ENCODE data around the gene UNC50.

DNA sequence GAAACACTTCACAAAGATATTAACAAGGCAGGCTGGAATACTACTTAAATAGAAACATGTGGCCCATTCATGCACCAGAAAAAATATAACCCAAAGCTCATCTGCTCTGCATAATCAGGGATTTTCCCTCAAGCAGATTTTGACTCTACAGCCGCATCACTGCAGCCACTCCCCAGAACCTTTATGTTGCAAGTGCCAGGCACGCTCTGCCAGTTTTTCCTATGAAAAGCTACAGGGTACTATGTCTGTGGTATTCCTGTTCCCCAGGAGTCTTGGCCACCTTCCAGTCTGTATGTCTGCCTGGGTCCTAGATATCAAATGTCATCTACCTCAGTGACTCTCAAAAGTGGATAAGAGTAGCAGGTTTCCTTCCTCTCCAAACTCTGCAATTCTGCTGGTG, 3.8 kb upstream of the UNC50 start:
- TF ChIP-seq, protein P1, sequence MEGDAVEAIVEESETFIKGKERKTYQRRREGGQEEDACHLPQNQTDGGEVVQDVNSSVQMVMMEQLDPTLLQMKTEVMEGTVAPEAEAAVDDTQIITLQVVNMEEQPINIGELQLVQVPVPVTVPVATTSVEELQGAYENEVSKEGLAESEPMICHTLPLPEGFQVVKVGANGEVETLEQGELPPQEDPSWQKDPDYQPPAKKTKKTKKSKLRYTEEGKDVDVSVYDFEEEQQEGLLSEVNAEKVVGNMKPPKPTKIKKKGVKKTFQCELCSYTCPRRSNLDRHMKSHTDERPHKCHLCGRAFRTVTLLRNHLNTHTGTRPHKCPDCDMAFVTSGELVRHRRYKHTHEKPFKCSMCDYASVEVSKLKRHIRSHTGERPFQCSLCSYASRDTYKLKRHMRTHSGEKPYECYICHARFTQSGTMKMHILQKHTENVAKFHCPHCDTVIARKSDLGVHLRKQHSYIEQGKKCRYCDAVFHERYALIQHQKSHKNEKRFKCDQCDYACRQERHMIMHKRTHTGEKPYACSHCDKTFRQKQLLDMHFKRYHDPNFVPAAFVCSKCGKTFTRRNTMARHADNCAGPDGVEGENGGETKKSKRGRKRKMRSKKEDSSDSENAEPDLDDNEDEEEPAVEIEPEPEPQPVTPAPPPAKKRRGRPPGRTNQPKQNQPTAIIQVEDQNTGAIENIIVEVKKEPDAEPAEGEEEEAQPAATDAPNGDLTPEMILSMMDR (conservative IDR thresholded peaks at IDR 0.05 in 1 of 2, IDR thresholded peaks at IDR 0.05 in 1 of 2; ENCODE audit: extremely low read depth in 1 of 2, insufficient read depth in 1 of 2, low read depth in 1 of 2, low read length in 2 of 2) = no peak
- no peak for TF ChIP-seq EZH2 (IDR thresholded peaks at IDR 0.05; ENCODE audit: borderline replicate concordance, low read length)

Measured in mammary epithelial cell (primary cell).